LHCN-M2 (cell line): Measurements from ENCODE around the gene KMT5B. TPM values are rescaled to one million over a fixed set of nuclear protein-coding genes. Genes with fewer than 3 reads are reported as not detected.

Experiments used
- DNase-seq: peaks from one replicate; pipeline ENCODE4 v3.0.0-alpha.2; 2012; ENCODE audit warnings: low read depth
- total RNA-seq: library from RNA; depleted of rRNA; stranded (reverse); fragments of >200 nt; gene quantifications from 2 replicates; pipeline ENCODE4 v1.2.3, GENCODE V29; 2014; rRNA removed

Gene KMT5B
- total RNA-seq, 1 experiment from 2014 or later: 19.0 TPM

GRCh38 chr11:68120273-68121066, 92.6 kb downstream of the KMT5B start:
- DNase-seq: peak; percentile 23

GRCh38 chr11:68118706-68119448, 94.2 kb downstream of the KMT5B start:
- no peak for DNase-seq

GRCh38 chr11:68117853-68118470, 95.1 kb downstream of the KMT5B start:
- DNase-seq: no peak

- DNase-seq: no peak
These were observed 96.1 kb downstream of the KMT5B start for GRCh38 chr11:68116974-68117373.

GRCh38 chr11:68116126-68116525, 97.0 kb downstream of the KMT5B start:
- DNase-seq: no peak

GRCh38 chr11:68115285-68115684, 97.8 kb downstream of the KMT5B start:
- no peak for DNase-seq

GRCh38 chr11:68113986-68114385, 99.1 kb downstream of the KMT5B start:
- no peak for DNase-seq

- DNase-seq: no peak
These were observed 105.4 kb downstream of the KMT5B start for GRCh38 chr11:68107689-68108088.

GRCh38 chr11:68106165-68106940, 106.7 kb downstream of the KMT5B start:
- DNase-seq: no peak

Other genes starting within 250 kb of the KMT5B start
- gene UNC93B1, start 209.2 kb downstream of the KMT5B start, total RNA-seq: 18.0 and 21.9 TPM in 2 replicates
- gene ALDH3B1, start 203.0 kb downstream of the KMT5B start, total RNA-seq: 59.0 and 60.2 TPM in 2 replicates
- gene NDUFS8, start 182.6 kb downstream of the KMT5B start, total RNA-seq: 171 and 215 TPM in 2 replicates
- gene TCIRG1, start 174.3 kb downstream of the KMT5B start, total RNA-seq: 71.2 and 75.2 TPM in 2 replicates
- 6.0 and 10.4 TPM in 2 replicates for gene CHKA, start 91.9 kb downstream of the KMT5B start, total RNA-seq
- gene C11orf24, start 58.7 kb upstream of the KMT5B start, total RNA-seq: 58.2 and 66.7 TPM in 2 replicates
- 12.4 and 17.2 TPM in 2 replicates for gene LRP5, start 99.3 kb upstream of the KMT5B start, total RNA-seq
- 84.6 and 89.6 TPM in 2 replicates for gene PPP6R3, start 247.5 kb upstream of the KMT5B start, total RNA-seq